Neural cell (in vitro differentiated cells): Measurements from ENCODE around the gene GLA. TPM values are rescaled to one million over a fixed set of nuclear protein-coding genes. Genes with fewer than 3 reads are reported as not detected.

Experiments
- H2AFZ ChIP-seq: fragments of 200-600, 300-800 bp; sonication (generic), shearing (Covaris generic); 2 replicates; pipeline ENCODE4 v1.6.0; 2014; ENCODE audit warnings: low read depth, mild to moderate bottlenecking, antibody characterized with exemption, low read length, moderate library complexity
- H3F3A ChIP-seq: fragments of 200-600 bp; shearing (Covaris generic); 2 replicates; pipeline ENCODE4 v1.6.1; 2016; ENCODE audit warnings: mild to moderate bottlenecking, moderate library complexity, mixed read lengths, antibody characterized with exemption, low read length; ENCODE audit not compliant: insufficient read depth, poor library complexity, severe bottlenecking
- H3K27ac ChIP-seq: fragments of 200-600, 300-800 bp; sonication (generic), shearing (Covaris generic); 2 replicates; pipeline ENCODE4 v1.5.1; 2014; ENCODE audit warnings: mild to moderate bottlenecking, low read length, moderate library complexity
- H3K27me3 ChIP-seq: fragments of 300-800, 200-600 bp; sonication (generic), shearing (Covaris generic); 2 replicates; pipeline ENCODE4 v1.6.0; 2014; ENCODE audit warnings: mild to moderate bottlenecking, low read depth, low read length, moderate library complexity; ENCODE audit not compliant: insufficient read depth
- H3K36me3 ChIP-seq: fragments of 300-800, 200-600 bp; sonication (generic), shearing (Covaris generic); 2 replicates; pipeline ENCODE4 v1.5.1; 2014; ENCODE audit warnings: mild to moderate bottlenecking, antibody characterized with exemption, low read length, moderate library complexity; ENCODE audit not compliant: insufficient read depth
- H3K4me2 ChIP-seq: fragments of 300-800, 200-600 bp; sonication (generic), shearing (Covaris generic); 2 replicates; pipeline ENCODE4 v1.6.0; 2014; ENCODE audit warnings: mild to moderate bottlenecking, low read length
- H3K4me3 ChIP-seq: fragments of 300-800, 200-600 bp; sonication (generic), shearing (Covaris generic); 2 replicates; pipeline ENCODE4 v1.5.1; 2014; ENCODE audit warnings: mild to moderate bottlenecking, low read length, moderate library complexity
- H3K79me2 ChIP-seq: fragments of 200-600 bp; shearing (Covaris generic); replicated peaks from 2 replicates; pipeline ENCODE4 v1.6.0; 2014; ENCODE audit warnings: mild to moderate bottlenecking, low read length, moderate library complexity; ENCODE audit not compliant: insufficient read depth
- H3K9ac ChIP-seq: fragments of 300-800, 200-600 bp; sonication (generic), shearing (Covaris generic); 2 replicates; pipeline ENCODE4 v1.6.1; 2016; ENCODE audit warnings: mild to moderate bottlenecking, low read length, mixed read lengths
- H3K9me2 ChIP-seq: fragments of 200-600 bp; shearing (Covaris generic); 2 replicates; pipeline ENCODE4 v1.6.1; 2016; ENCODE audit warnings: mild to moderate bottlenecking, low read length, mixed read lengths; ENCODE audit not compliant: insufficient read depth
- H3K9me3 ChIP-seq: fragments of 200-600, 300-800 bp; sonication (generic), shearing (Covaris generic); 2 replicates; pipeline ENCODE4 v1.6.1; 2016; ENCODE audit warnings: mild to moderate bottlenecking, mixed run types, low read length, moderate library complexity, mixed read lengths
- H4K20me1 ChIP-seq: fragments of 200-600 bp; shearing (Covaris generic); 2 replicates; pipeline ENCODE4 v1.6.1; 2016; ENCODE audit warnings: mild to moderate bottlenecking, mixed run types; ENCODE audit not compliant: insufficient read depth
- EP300 ChIP-seq: fragments of 450-650 bp; conservative IDR thresholded peaks from 2 replicates; pipeline ENCODE4 v1.6.1; 2014; ENCODE audit warnings: antibody characterized with exemption, mild to moderate bottlenecking, moderate library complexity; ENCODE audit not compliant: poor library complexity, severe bottlenecking
- EZH2 ChIP-seq: fragments of 200-600, 300-800 bp; shearing (Covaris generic), sonication (generic); IDR thresholded peaks from 2 replicates; pipeline ENCODE4 v1.6.1; 2014; ENCODE audit warnings: antibody characterized with exemption, low read length, borderline replicate concordance, mild to moderate bottlenecking; ENCODE audit not compliant: insufficient read depth, poor library complexity, severe bottlenecking
- MXI1 ChIP-seq: fragments of 450-650 bp; conservative IDR thresholded peaks from 2 replicates; pipeline ENCODE4 v1.6.1; 2014; ENCODE audit warnings: antibody characterized with exemption, mild to moderate bottlenecking; ENCODE audit not compliant: poor library complexity, severe bottlenecking
- POLR2AphosphoS5 ChIP-seq: IDR thresholded peaks from 2 replicates; pipeline ENCODE4 v1.6.1; 2012
- RAD21 ChIP-seq: fragments of 450-650 bp; conservative IDR thresholded peaks from 2 replicates; pipeline ENCODE4 v1.6.1; 2014; ENCODE audit warnings: antibody characterized with exemption, mild to moderate bottlenecking, moderate library complexity
- REST ChIP-seq: IDR thresholded peaks from 2 replicates; pipeline ENCODE4 v1.6.1; 2012; ENCODE audit warnings: borderline replicate concordance
- SMC3 ChIP-seq: fragments of 450-650 bp; conservative IDR thresholded peaks from 2 replicates; pipeline ENCODE4 v1.6.1; 2014; ENCODE audit warnings: antibody characterized with exemption, mild to moderate bottlenecking, moderate library complexity; ENCODE audit not compliant: poor library complexity
- TAF1 ChIP-seq: IDR thresholded peaks from 2 replicates; pipeline ENCODE4 v1.6.1; 2012; ENCODE audit warnings: low read depth
- polyA plus RNA-seq: library from polyadenylated mRNA; depleted of rRNA; stranded (reverse); fragments of >200 nt; gene quantifications from 2 replicates; pipeline ENCODE4 v1.2.3, GENCODE V29; 2014
- TF ChIP-seq, protein P1 (sequence below): fragments of 450-650 bp; IDR thresholded peaks from 2 replicates; pipeline ENCODE4 v1.5.1; 2014; ENCODE audit warnings: antibody characterized with exemption, mild to moderate bottlenecking, moderate library complexity; ENCODE audit not compliant: poor library complexity, severe bottlenecking

GLA gene
- polyA plus RNA-seq, 1 donor from 2014 or later: 39.0 TPM

- H3F3A ChIP-seq: no peaks in the 10 kb centered on the region
- no peaks in the 10 kb centered on the region for H3K9me3 ChIP-seq
- no peaks in the 10 kb centered on the region for H3K79me2 ChIP-seq
- peak; percentile 88 for TF ChIP-seq TAF1
- TF ChIP-seq EP300: no peak
- peak; percentile 94 for TF ChIP-seq POLR2AphosphoS5
- TF ChIP-seq REST: peak; percentile 85
- TF ChIP-seq SMC3: peak; percentile 57
- TF ChIP-seq EZH2: no peak
- peak; percentile 84 for TF ChIP-seq MXI1
- TF ChIP-seq, protein P1, sequence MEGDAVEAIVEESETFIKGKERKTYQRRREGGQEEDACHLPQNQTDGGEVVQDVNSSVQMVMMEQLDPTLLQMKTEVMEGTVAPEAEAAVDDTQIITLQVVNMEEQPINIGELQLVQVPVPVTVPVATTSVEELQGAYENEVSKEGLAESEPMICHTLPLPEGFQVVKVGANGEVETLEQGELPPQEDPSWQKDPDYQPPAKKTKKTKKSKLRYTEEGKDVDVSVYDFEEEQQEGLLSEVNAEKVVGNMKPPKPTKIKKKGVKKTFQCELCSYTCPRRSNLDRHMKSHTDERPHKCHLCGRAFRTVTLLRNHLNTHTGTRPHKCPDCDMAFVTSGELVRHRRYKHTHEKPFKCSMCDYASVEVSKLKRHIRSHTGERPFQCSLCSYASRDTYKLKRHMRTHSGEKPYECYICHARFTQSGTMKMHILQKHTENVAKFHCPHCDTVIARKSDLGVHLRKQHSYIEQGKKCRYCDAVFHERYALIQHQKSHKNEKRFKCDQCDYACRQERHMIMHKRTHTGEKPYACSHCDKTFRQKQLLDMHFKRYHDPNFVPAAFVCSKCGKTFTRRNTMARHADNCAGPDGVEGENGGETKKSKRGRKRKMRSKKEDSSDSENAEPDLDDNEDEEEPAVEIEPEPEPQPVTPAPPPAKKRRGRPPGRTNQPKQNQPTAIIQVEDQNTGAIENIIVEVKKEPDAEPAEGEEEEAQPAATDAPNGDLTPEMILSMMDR: peak; percentile 83
- peak; percentile 26 for TF ChIP-seq RAD21
- no peaks in the 10 kb centered on the region for H4K20me1 ChIP-seq
- H3K4me2 ChIP-seq: peak within 1 kb of the TSS; percentile 59
- peak within 1 kb of the TSS; percentile 76 for H3K9ac ChIP-seq
- peak within 1 kb of the TSS; percentile 68 for H3K4me3 ChIP-seq
- H3K9me2 ChIP-seq: no peaks in the 10 kb centered on the region
- no peaks in the 10 kb centered on the region for H3K36me3 ChIP-seq
- H2AFZ ChIP-seq: peak within 1 kb of the TSS; percentile 45
- no peaks in the 10 kb centered on the region for H3K27me3 ChIP-seq
- peak within 1 kb of the TSS; percentile 80 for H3K27ac ChIP-seq
Observed at GRCh38 chrX:101390664-101391525, 16.8 kb downstream of the GLA start, which contains the start of gene RPL36A. Gene RPL36A, plus strand, starts transcription at chrX:101391011. Its CDS starts 33 bp downstream, at chrX:101391044.

DNA sequence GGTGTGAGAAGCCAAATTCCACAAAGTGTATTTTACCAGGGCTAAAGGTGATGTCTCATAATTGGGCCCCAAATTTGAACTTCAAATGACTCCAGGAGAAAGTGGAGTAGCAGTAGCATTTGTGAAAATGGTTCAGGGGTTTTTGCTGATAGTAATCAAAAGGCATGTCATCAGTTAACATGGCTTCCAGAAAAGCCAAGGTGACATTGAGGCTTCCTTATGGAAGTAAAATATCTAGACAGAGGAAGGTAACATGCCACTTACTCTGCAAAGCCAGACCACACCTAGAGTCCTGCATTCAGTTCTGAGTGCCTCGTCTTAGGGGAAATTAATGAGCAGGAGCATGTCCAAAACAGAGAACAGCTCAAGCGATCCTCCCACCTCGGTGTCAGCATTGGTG lies 19.1 kb downstream of the GLA start:
- Histone ChIP-seq H3K9me3 (no peaks in the 10 kb centered on the region), H3K27me3 (no peaks in the 10 kb centered on the region), H3F3A (no peaks in the 10 kb centered on the region), H3K79me2 (no peaks in the 10 kb centered on the region), H3K9ac (no peak overlapping the region), H4K20me1 (no peaks in the 10 kb centered on the region), H3K36me3 (no peaks in the 10 kb centered on the region), H3K27ac (no peak overlapping the region), H3K4me2 (no peak overlapping the region), H3K4me3 (no peak overlapping the region), H3K9me2 (no peaks in the 10 kb centered on the region), H2AFZ (no peak overlapping the region)
- TF ChIP-seq POLR2AphosphoS5: no peak
- TF ChIP-seq REST: no peak
- no peak for TF ChIP-seq EZH2
- TF ChIP-seq RAD21: no peak
- TF ChIP-seq TAF1: no peak
- TF ChIP-seq EP300: no peak
- TF ChIP-seq, protein P1: no peak
- TF ChIP-seq MXI1: no peak
- TF ChIP-seq SMC3: no peak
